Measurements from ENCODE around the gene TNFRSF14.
A peak's percentile ranks its signal among the peaks of the same experiment; 100 is the strongest.

Gene TNFRSF14

GRCh38 chr1:2556277-2556677 is at the start of gene TNFRSF14:
Gene TNFRSF14 (plus strand): TSS chr1:2556371. CDS start chr1:2556665, 294 bp downstream.
- H3K27ac ChIP-seq, result peak within 1 kb of the TSS; percentile 53
- TF ChIP-seq, protein P1, sequence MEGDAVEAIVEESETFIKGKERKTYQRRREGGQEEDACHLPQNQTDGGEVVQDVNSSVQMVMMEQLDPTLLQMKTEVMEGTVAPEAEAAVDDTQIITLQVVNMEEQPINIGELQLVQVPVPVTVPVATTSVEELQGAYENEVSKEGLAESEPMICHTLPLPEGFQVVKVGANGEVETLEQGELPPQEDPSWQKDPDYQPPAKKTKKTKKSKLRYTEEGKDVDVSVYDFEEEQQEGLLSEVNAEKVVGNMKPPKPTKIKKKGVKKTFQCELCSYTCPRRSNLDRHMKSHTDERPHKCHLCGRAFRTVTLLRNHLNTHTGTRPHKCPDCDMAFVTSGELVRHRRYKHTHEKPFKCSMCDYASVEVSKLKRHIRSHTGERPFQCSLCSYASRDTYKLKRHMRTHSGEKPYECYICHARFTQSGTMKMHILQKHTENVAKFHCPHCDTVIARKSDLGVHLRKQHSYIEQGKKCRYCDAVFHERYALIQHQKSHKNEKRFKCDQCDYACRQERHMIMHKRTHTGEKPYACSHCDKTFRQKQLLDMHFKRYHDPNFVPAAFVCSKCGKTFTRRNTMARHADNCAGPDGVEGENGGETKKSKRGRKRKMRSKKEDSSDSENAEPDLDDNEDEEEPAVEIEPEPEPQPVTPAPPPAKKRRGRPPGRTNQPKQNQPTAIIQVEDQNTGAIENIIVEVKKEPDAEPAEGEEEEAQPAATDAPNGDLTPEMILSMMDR (conservative IDR thresholded peaks at IDR 0.05), result no peak
- no peak for TF ChIP-seq ZFX (IDR thresholded peaks at IDR 0.05)

DNA sequence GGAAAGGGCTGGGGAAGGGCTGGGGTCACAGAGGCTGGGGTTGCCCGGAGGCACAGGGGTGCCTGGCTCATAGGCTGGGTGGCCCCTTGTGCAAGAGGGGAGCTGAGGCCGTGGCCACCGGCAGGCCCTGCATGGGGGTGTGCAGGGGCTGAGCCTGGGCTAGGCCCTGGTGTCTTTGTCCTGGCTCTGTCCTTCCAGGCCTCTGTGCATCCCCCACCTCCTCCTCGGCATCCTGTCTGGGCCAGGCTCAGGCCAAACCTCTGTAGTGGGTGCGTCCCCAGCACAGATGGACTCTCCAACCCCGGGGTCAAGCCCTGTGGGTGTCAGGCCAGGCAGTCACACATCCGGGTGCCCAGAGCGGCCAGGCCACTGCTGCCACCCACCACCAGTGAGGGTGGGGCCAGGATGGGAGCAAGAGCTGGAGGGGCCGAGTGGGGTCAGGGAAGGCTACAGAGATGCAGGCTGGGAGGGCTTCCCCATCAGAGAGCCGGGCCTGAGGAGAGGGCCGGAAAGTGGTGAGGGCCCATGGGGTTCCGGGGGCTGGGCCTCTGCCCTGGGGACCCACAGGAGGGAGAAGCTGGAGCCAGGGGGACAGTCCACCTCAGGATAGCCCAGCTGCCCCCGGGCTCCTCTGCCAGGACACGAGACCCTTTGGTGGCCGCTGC is 49.1 kb upstream of the TNFRSF14 start:
- no peak overlapping the region for H3K27ac ChIP-seq
- TF ChIP-seq, protein P1 (conservative IDR thresholded peaks at IDR 0.05), result no peak
- no peak for TF ChIP-seq ZFX (IDR thresholded peaks at IDR 0.05)

DNA sequence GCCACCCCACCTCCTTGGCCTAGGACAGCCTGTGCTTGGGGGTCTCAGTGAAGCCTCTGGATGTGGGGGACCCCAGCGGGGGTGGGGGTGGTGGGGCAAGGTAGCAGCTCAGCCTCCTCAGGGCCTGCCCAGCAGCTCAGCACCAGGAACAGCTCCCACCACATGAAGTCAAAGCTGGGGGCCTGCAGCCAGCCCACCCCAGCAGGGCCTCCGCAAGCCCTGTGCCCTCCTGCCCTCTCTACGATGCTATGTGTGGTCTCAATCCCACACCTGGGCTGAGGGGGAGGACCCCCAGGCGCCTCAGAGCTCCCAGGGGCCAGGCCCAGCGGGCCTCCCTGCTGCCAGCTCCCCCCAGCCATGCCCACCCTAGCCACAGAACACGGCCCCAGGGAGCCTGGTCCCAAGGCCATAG is 48.4 kb upstream of the TNFRSF14 start:
- no peak overlapping the region for H3K27ac ChIP-seq
- TF ChIP-seq, protein P1 (conservative IDR thresholded peaks at IDR 0.05), result no peak
- no peak for TF ChIP-seq ZFX (IDR thresholded peaks at IDR 0.05)

GRCh38 chr1:2508180-2508579 is 48.0 kb upstream of the TNFRSF14 start:
- TF ChIP-seq, protein P1 (conservative IDR thresholded peaks at IDR 0.05), result no peak
- TF ChIP-seq ZFX (IDR thresholded peaks at IDR 0.05), result no peak
- no peak overlapping the region for H3K27ac ChIP-seq

GRCh38 chr1:2508751-2509150 is 47.4 kb upstream of the TNFRSF14 start:
- TF ChIP-seq ZFX (IDR thresholded peaks at IDR 0.05), result no peak
- TF ChIP-seq, protein P1 (conservative IDR thresholded peaks at IDR 0.05), result no peak
- H3K27ac ChIP-seq, result no peak overlapping the region

GRCh38 chr1:2509589-2509988 is 46.6 kb upstream of the TNFRSF14 start:
- TF ChIP-seq ZFX (IDR thresholded peaks at IDR 0.05), result no peak
- TF ChIP-seq, protein P1 (conservative IDR thresholded peaks at IDR 0.05), result no peak
- H3K27ac ChIP-seq, result no peak overlapping the region

DNA sequence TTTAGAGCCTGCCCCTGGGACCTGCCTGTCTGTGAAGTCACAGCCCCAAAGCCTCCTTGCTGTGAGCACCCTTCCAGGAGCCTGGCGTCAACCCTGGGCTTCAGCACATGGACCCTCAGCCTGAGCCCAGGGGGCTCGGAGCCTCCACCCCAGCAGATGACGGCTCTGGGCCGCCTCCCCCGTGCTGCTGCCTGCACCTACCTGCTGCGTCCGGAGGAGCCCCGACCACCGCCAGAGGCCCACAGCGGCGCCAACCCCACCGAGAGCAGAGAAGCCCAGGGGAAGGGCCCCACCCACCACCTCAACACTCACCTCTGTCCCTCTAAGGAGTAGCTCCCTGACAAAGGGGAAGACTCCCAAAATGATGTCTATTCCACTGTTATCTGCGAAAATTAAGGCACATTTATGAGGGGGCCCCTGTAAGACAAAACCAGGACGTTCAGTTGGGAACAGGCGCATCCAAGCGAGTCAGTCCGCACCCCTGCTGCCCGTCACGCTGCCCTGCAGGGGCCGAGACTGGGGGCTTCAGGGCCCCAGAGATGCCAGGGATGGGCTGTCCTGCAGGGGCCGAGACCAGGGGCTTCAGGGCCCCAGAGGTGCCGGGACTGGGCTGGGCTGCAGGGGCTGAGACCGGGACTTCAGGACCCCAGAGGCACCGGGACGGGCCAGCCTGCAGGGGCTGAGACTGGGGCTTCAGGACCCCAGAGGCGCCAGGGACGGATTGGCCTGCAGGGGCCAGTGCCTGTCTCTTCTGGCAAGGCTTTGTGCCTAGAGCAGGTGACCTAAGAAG is 45.6 kb upstream of the TNFRSF14 start:
- H3K27ac ChIP-seq, result no peak overlapping the region
- TF ChIP-seq ZFX (IDR thresholded peaks at IDR 0.05), result no peak
- TF ChIP-seq, protein P1 (conservative IDR thresholded peaks at IDR 0.05), result no peak
